Measurements from ENCODE around the gene RAD51B. TPM values are rescaled to one million over a fixed set of nuclear protein-coding genes. Genes with fewer than 3 reads are reported as not detected.

RAD51B gene
- total RNA-seq, 4 donors from 2014 or later = 12.6 to 26.4 (median 16.7) TPM

- Histone ChIP-seq H3K36me3 (peaks cover 9 to 100% (median 52%) of the 10 kb centered on the region in 3 donors), H3K27me3 (no peaks in the 10 kb centered on the region), H3K27ac (no peak overlapping the region), H3K4me3 (no peak overlapping the region), H3K9me3 (no peaks in the 10 kb centered on the region), H3K4me1 (no peaks in the 10 kb centered on the region)
- WGBS, 2 donors = 25 to 26% methylated on average over 3 of the region's 3 CpGs
- TF ChIP-seq POLR2A (IDR thresholded peaks at IDR 0.05) = no peak
- no peak for TF ChIP-seq CTCF (IDR thresholded peaks at IDR 0.05)
- no peak for TF ChIP-seq EP300 (IDR thresholded peaks at IDR 0.05)
- no peak for DNase-seq (ENCODE audit: low spot score in 2 of 2)
These were observed 37.5 kb upstream of the RAD51B start for GRCh38 chr14:67782090-67782489.

- WGBS, 2 donors = 94 to 95% methylated on average over 5 of the region's 5 CpGs
- TF ChIP-seq EP300 (IDR thresholded peaks at IDR 0.05) = no peak
- no peak for TF ChIP-seq CTCF (IDR thresholded peaks at IDR 0.05)
- TF ChIP-seq POLR2A (IDR thresholded peaks at IDR 0.05) = no peak
These were observed 35.2 kb upstream of the RAD51B start for GRCh38 chr14:67784244-67784823.

GRCh38 chr14:67785270-67786109 is 34.1 kb upstream of the RAD51B start:
- H3K27ac ChIP-seq = no peak overlapping the region
- WGBS, 2 donors = 92 to 96% methylated on average over 4 of the region's 4 CpGs
- peaks cover 5 to 100% (median 56%) of the 10 kb centered on the region in 3 donors for H3K36me3 ChIP-seq
- TF ChIP-seq POLR2A (IDR thresholded peaks at IDR 0.05) = no peak
- TF ChIP-seq EP300 (IDR thresholded peaks at IDR 0.05) = no peak
- no peak for TF ChIP-seq CTCF (IDR thresholded peaks at IDR 0.05)
- no peaks in the 10 kb centered on the region for H3K4me1 ChIP-seq
- DNase-seq (ENCODE audit: low spot score in 2 of 2) = no peak
- no peaks in the 10 kb centered on the region for H3K9me3 ChIP-seq
- no peaks in the 10 kb centered on the region for H3K27me3 ChIP-seq
- no peak overlapping the region for H3K4me3 ChIP-seq

More at GRCh38 chr14:67784244-67784823, 35.2 kb upstream of the RAD51B start:
- no peak overlapping the region for H3K4me3 ChIP-seq
- no peaks in the 10 kb centered on the region for H3K9me3 ChIP-seq
- H3K4me1 ChIP-seq = no peaks in the 10 kb centered on the region
- no peak overlapping the region for H3K27ac ChIP-seq
- H3K27me3 ChIP-seq = no peaks in the 10 kb centered on the region
- peaks cover 9 to 100% (median 54%) of the 10 kb centered on the region in 3 donors for H3K36me3 ChIP-seq
- DNase-seq (ENCODE audit: low spot score in 2 of 2) = no peak

GRCh38 chr14:67787673-67788072 is 31.9 kb upstream of the RAD51B start:
- H3K27ac ChIP-seq = no peak overlapping the region
- no peak for TF ChIP-seq CTCF (IDR thresholded peaks at IDR 0.05)
- TF ChIP-seq POLR2A (IDR thresholded peaks at IDR 0.05) = no peak
- no peak for TF ChIP-seq EP300 (IDR thresholded peaks at IDR 0.05)
- H3K9me3 ChIP-seq = no peaks in the 10 kb centered on the region
- no peak overlapping the region for H3K4me3 ChIP-seq
- H3K4me1 ChIP-seq = no peaks in the 10 kb centered on the region
- H3K36me3 ChIP-seq = peaks cover 5 to 99% (median 53%) of the 10 kb centered on the region in 3 donors
- DNase-seq (ENCODE audit: low spot score in 2 of 2) = no peak
- WGBS, 2 donors = 92 to 95% methylated on average over 1 of the region's 1 CpG
- H3K27me3 ChIP-seq = no peaks in the 10 kb centered on the region

GRCh38 chr14:67798731-67799130 is 20.8 kb upstream of the RAD51B start:
- no peak overlapping the region for H3K27ac ChIP-seq
- TF ChIP-seq POLR2A (IDR thresholded peaks at IDR 0.05) (no peak), CTCF (IDR thresholded peaks at IDR 0.05) (no peak), EP300 (IDR thresholded peaks at IDR 0.05) (no peak)
- no peak for DNase-seq (ENCODE audit: low spot score in 2 of 2)
- H3K36me3 ChIP-seq = peaks cover 2 to 99% (median 39%) of the 10 kb centered on the region in 3 donors
- no peaks in the 10 kb centered on the region for H3K4me1 ChIP-seq
- H3K27me3 ChIP-seq = no peaks in the 10 kb centered on the region
- no peaks in the 10 kb centered on the region for H3K9me3 ChIP-seq
- WGBS, 2 donors = 73 to 80% methylated on average over 20 of the region's 20 CpGs
- no peak overlapping the region for H3K4me3 ChIP-seq

All from tibial nerve (tissue), 4 donors.